Neural cell (in vitro differentiated cells): ENCODE measurements around the gene CCSAP. TPM values are rescaled to one million over a fixed set of nuclear protein-coding genes. Genes with fewer than 3 reads are reported as not detected.

Experiments used
- H2AFZ ChIP-seq: fragments of 200-600, 300-800 bp; sonication (generic), shearing (Covaris generic); 2 replicates; pipeline ENCODE4 v1.6.0; 2014; ENCODE audit warnings: low read depth, mild to moderate bottlenecking, antibody characterized with exemption, low read length, moderate library complexity
- H3F3A ChIP-seq: fragments of 200-600 bp; shearing (Covaris generic); 2 replicates; pipeline ENCODE4 v1.6.1; 2016; ENCODE audit warnings: mild to moderate bottlenecking, moderate library complexity, mixed read lengths, antibody characterized with exemption, low read length; ENCODE audit not compliant: insufficient read depth, poor library complexity, severe bottlenecking
- H3K27ac ChIP-seq: fragments of 200-600, 300-800 bp; sonication (generic), shearing (Covaris generic); 2 replicates; pipeline ENCODE4 v1.5.1; 2014; ENCODE audit warnings: mild to moderate bottlenecking, low read length, moderate library complexity
- H3K27me3 ChIP-seq: fragments of 300-800, 200-600 bp; sonication (generic), shearing (Covaris generic); 2 replicates; pipeline ENCODE4 v1.6.0; 2014; ENCODE audit warnings: mild to moderate bottlenecking, low read depth, low read length, moderate library complexity; ENCODE audit not compliant: insufficient read depth
- H3K36me3 ChIP-seq: fragments of 300-800, 200-600 bp; sonication (generic), shearing (Covaris generic); 2 replicates; pipeline ENCODE4 v1.5.1; 2014; ENCODE audit warnings: mild to moderate bottlenecking, antibody characterized with exemption, low read length, moderate library complexity; ENCODE audit not compliant: insufficient read depth
- H3K4me2 ChIP-seq: fragments of 300-800, 200-600 bp; sonication (generic), shearing (Covaris generic); 2 replicates; pipeline ENCODE4 v1.6.0; 2014; ENCODE audit warnings: mild to moderate bottlenecking, low read length
- H3K4me3 ChIP-seq: fragments of 300-800, 200-600 bp; sonication (generic), shearing (Covaris generic); 2 replicates; pipeline ENCODE4 v1.5.1; 2014; ENCODE audit warnings: mild to moderate bottlenecking, low read length, moderate library complexity
- H3K79me2 ChIP-seq: fragments of 200-600 bp; shearing (Covaris generic); replicated peaks from 2 replicates; pipeline ENCODE4 v1.6.0; 2014; ENCODE audit warnings: mild to moderate bottlenecking, low read length, moderate library complexity; ENCODE audit not compliant: insufficient read depth
- H3K9ac ChIP-seq: fragments of 300-800, 200-600 bp; sonication (generic), shearing (Covaris generic); 2 replicates; pipeline ENCODE4 v1.6.1; 2016; ENCODE audit warnings: mild to moderate bottlenecking, low read length, mixed read lengths
- H3K9me2 ChIP-seq: fragments of 200-600 bp; shearing (Covaris generic); 2 replicates; pipeline ENCODE4 v1.6.1; 2016; ENCODE audit warnings: mild to moderate bottlenecking, low read length, mixed read lengths; ENCODE audit not compliant: insufficient read depth
- H3K9me3 ChIP-seq: fragments of 200-600, 300-800 bp; sonication (generic), shearing (Covaris generic); 2 replicates; pipeline ENCODE4 v1.6.1; 2016; ENCODE audit warnings: mild to moderate bottlenecking, mixed run types, low read length, moderate library complexity, mixed read lengths
- H4K20me1 ChIP-seq: fragments of 200-600 bp; shearing (Covaris generic); 2 replicates; pipeline ENCODE4 v1.6.1; 2016; ENCODE audit warnings: mild to moderate bottlenecking, mixed run types; ENCODE audit not compliant: insufficient read depth
- EP300 ChIP-seq: fragments of 450-650 bp; conservative IDR thresholded peaks from 2 replicates; pipeline ENCODE4 v1.6.1; 2014; ENCODE audit warnings: antibody characterized with exemption, mild to moderate bottlenecking, moderate library complexity; ENCODE audit not compliant: poor library complexity, severe bottlenecking
- EZH2 ChIP-seq: fragments of 200-600, 300-800 bp; shearing (Covaris generic), sonication (generic); IDR thresholded peaks from 2 replicates; pipeline ENCODE4 v1.6.1; 2014; ENCODE audit warnings: antibody characterized with exemption, low read length, borderline replicate concordance, mild to moderate bottlenecking; ENCODE audit not compliant: insufficient read depth, poor library complexity, severe bottlenecking
- MXI1 ChIP-seq: fragments of 450-650 bp; conservative IDR thresholded peaks from 2 replicates; pipeline ENCODE4 v1.6.1; 2014; ENCODE audit warnings: antibody characterized with exemption, mild to moderate bottlenecking; ENCODE audit not compliant: poor library complexity, severe bottlenecking
- POLR2AphosphoS5 ChIP-seq: IDR thresholded peaks from 2 replicates; pipeline ENCODE4 v1.6.1; 2012
- RAD21 ChIP-seq: fragments of 450-650 bp; conservative IDR thresholded peaks from 2 replicates; pipeline ENCODE4 v1.6.1; 2014; ENCODE audit warnings: antibody characterized with exemption, mild to moderate bottlenecking, moderate library complexity
- SMC3 ChIP-seq: fragments of 450-650 bp; conservative IDR thresholded peaks from 2 replicates; pipeline ENCODE4 v1.6.1; 2014; ENCODE audit warnings: antibody characterized with exemption, mild to moderate bottlenecking, moderate library complexity; ENCODE audit not compliant: poor library complexity
- TAF1 ChIP-seq: IDR thresholded peaks from 2 replicates; pipeline ENCODE4 v1.6.1; 2012; ENCODE audit warnings: low read depth
- polyA plus RNA-seq: library from polyadenylated mRNA; depleted of rRNA; stranded (reverse); fragments of >200 nt; gene quantifications from 2 replicates; pipeline ENCODE4 v1.2.3, GENCODE V29; 2014
- TF ChIP-seq, protein P1 (sequence below): fragments of 450-650 bp; IDR thresholded peaks from 2 replicates; pipeline ENCODE4 v1.5.1; 2014; ENCODE audit warnings: antibody characterized with exemption, mild to moderate bottlenecking, moderate library complexity; ENCODE audit not compliant: poor library complexity, severe bottlenecking
- TF ChIP-seq, protein P2 (sequence below): IDR thresholded peaks from 2 replicates; pipeline ENCODE4 v1.6.1; 2012; ENCODE audit warnings: borderline replicate concordance

CCSAP gene
- polyA plus RNA-seq, 1 donor from 2014 or later, result 66.7 TPM

DNA sequence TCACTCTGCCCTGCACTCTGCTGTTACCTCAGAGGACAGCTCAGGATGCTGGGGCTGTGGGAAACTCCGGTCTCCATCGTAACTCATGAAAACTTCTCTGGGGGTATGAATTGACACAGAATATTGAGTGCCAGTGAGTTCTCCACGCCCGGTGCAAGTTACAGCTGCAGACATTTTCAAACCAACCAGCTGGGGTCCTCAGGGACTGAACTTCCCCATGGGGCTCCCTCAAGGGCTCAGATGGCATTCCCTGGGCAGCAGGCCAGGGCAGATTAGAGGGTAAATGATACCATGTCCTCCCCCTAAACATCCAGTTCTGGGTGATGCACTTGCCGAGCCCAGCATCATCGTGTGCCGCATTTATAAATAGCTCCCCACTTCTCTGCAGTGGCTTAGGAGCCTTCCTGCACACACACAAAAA lies 27.8 kb upstream of the CCSAP start:
- no peak overlapping the region for H3K27ac ChIP-seq
- H3F3A ChIP-seq, result no peaks in the 10 kb centered on the region
- H3K9ac ChIP-seq, result no peak overlapping the region
- no peaks in the 10 kb centered on the region for H3K79me2 ChIP-seq
- H4K20me1 ChIP-seq, result no peaks in the 10 kb centered on the region
- no peaks in the 10 kb centered on the region for H3K36me3 ChIP-seq
- no peaks in the 10 kb centered on the region for H3K9me3 ChIP-seq
- TF ChIP-seq MXI1, result no peak
- no peak for TF ChIP-seq EZH2
- TF ChIP-seq POLR2AphosphoS5, result no peak
- TF ChIP-seq TAF1, result no peak
- TF ChIP-seq RAD21, result no peak
- no peaks in the 10 kb centered on the region for H3K27me3 ChIP-seq
- no peak overlapping the region for H3K4me3 ChIP-seq
- no peak overlapping the region for H3K4me2 ChIP-seq
- H3K9me2 ChIP-seq, result no peaks in the 10 kb centered on the region
- H2AFZ ChIP-seq, result no peak overlapping the region

DNA sequence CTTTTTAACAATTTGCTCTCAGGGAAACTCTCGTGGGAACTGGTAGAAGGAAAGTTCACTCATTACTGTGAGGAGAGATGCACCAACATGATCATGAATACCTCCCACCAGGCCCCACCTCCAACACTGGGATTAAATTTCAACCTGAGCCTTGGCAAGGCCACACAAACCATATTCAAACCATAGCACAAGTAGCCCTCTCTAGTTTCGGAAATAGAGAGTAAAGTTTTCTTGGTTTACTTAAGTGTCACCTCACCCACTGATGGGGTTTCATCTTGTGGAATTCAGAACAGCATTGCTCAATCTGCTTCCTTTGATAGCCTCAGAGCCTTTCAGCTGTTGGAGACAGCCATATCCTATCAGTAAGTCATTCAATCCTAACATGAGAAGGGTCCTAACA lies 25.5 kb upstream of the CCSAP start:
- TF ChIP-seq MXI1 (no peak), TAF1 (no peak), EP300 (no peak), SMC3 (no peak), RAD21 (no peak), POLR2AphosphoS5 (no peak), EZH2 (no peak)
- TF ChIP-seq, protein P1, sequence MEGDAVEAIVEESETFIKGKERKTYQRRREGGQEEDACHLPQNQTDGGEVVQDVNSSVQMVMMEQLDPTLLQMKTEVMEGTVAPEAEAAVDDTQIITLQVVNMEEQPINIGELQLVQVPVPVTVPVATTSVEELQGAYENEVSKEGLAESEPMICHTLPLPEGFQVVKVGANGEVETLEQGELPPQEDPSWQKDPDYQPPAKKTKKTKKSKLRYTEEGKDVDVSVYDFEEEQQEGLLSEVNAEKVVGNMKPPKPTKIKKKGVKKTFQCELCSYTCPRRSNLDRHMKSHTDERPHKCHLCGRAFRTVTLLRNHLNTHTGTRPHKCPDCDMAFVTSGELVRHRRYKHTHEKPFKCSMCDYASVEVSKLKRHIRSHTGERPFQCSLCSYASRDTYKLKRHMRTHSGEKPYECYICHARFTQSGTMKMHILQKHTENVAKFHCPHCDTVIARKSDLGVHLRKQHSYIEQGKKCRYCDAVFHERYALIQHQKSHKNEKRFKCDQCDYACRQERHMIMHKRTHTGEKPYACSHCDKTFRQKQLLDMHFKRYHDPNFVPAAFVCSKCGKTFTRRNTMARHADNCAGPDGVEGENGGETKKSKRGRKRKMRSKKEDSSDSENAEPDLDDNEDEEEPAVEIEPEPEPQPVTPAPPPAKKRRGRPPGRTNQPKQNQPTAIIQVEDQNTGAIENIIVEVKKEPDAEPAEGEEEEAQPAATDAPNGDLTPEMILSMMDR, result no peak
- TF ChIP-seq, protein P2, sequence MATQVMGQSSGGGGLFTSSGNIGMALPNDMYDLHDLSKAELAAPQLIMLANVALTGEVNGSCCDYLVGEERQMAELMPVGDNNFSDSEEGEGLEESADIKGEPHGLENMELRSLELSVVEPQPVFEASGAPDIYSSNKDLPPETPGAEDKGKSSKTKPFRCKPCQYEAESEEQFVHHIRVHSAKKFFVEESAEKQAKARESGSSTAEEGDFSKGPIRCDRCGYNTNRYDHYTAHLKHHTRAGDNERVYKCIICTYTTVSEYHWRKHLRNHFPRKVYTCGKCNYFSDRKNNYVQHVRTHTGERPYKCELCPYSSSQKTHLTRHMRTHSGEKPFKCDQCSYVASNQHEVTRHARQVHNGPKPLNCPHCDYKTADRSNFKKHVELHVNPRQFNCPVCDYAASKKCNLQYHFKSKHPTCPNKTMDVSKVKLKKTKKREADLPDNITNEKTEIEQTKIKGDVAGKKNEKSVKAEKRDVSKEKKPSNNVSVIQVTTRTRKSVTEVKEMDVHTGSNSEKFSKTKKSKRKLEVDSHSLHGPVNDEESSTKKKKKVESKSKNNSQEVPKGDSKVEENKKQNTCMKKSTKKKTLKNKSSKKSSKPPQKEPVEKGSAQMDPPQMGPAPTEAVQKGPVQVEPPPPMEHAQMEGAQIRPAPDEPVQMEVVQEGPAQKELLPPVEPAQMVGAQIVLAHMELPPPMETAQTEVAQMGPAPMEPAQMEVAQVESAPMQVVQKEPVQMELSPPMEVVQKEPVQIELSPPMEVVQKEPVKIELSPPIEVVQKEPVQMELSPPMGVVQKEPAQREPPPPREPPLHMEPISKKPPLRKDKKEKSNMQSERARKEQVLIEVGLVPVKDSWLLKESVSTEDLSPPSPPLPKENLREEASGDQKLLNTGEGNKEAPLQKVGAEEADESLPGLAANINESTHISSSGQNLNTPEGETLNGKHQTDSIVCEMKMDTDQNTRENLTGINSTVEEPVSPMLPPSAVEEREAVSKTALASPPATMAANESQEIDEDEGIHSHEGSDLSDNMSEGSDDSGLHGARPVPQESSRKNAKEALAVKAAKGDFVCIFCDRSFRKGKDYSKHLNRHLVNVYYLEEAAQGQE, result no peak
- Histone ChIP-seq H2AFZ (no peak overlapping the region), H3K27ac (no peak overlapping the region), H3K9ac (no peak overlapping the region), H3K4me2 (no peak overlapping the region), H4K20me1 (no peaks in the 10 kb centered on the region), H3K9me2 (no peaks in the 10 kb centered on the region), H3K27me3 (no peaks in the 10 kb centered on the region), H3K9me3 (no peaks in the 10 kb centered on the region), H3K79me2 (no peaks in the 10 kb centered on the region), H3K4me3 (no peak overlapping the region), H3K36me3 (no peaks in the 10 kb centered on the region), H3F3A (no peaks in the 10 kb centered on the region)
